Astrocyte of the hippocampus (primary cell): ENCODE measurements around the gene GASK1A.

Experiments
- DNase-seq: peaks from one replicate; pipeline ENCODE4 v3.0.0; 2011; ENCODE audit warnings: low read depth, low spot score

GASK1A gene

DNA sequence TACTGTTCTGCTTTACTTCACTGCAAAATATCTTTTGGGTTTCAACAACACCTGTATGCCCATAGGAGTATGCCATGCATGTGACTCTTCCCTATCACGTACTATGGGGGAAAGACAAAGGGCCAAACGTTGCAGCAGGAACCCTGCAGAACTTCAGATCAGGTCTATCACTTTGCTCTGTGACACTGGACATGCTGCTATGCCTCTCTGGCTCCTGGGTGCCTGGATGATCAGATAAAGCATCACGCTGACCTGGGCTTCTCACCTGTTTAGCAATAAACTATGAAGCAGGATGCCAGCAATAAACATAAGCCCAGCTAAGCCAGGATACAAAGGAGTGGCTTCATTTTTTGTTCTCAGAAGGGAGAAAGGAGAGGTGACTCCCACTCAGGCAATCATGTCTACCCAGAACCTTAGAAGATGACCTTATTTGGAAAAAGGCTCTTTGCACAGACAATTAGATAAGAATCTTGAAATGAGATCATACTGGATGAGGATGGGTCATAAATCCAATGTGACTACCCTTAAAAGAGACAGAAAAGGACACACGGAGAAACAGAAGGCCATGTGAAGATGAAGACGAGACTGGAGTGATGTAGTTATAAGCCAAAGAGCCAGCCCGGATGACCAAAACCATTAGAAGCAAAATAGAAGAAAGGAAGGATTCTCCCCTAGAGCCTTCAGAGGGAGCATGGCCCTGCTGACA is 107.5 kb downstream of the GASK1A start:
- no peak for DNase-seq

DNA sequence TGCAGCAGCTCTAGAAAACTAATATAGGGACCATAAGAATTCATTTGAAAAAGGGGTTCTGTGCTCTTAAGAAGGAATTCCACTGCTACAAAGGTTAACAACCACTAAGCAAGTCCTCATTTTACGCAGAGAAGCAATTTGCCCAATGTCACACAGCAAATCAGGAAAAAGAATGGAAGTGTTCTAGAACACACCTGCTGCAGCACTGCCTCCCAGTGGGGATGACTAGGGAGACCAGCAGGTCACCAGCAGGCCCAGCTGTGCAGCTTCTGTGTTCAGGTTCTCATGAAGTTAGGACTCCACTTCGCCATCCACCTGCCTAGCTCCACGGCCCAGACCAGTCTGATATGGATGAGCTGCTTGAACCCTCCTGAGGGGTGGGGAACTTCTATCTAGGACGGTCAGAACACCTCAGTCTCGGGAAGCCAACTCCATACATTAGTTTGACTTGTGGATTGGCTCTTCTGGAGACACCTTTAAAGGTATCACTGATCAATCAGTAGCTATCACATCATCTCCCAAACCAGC is 108.2 kb downstream of the GASK1A start:
- DNase-seq: no peak

DNA sequence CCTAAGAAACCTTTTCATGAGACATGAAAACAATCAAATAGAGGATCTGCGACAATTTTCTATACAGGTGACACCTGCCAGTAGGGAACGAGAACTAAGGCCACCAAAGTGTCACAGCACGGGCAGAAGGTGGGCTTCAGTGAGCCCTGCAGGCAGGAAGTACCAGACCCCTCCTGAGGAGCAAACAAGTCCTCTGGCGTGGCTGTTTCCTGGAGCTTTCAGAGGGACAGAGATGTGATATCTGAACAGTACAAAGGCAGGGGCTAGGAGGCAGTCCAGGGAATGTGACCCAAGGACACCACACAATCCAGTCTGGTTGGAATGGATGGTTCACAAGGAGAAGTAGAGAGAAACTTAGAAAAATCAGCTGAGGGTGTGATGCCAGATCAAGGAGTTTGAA is 110.0 kb downstream of the GASK1A start:
- no peak for DNase-seq

DNA sequence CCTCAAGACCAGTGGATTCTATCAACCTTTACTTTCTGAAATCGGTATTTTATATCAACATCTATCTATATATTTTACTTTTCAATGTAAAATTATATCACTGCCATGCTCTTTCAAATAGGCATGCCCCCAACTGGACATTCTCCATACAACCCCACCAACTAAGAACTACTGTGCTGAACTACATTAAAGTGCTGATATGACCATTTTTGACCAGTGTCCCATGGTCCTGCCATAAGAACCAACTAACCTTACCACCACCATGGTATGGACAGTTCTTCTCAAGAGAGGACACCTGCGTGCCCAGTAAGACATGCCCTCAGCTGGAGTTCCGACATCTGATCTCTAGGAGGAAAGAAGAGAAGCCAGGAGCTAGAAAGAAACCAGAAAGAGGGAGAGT is 111.1 kb downstream of the GASK1A start:
- DNase-seq: no peak

DNA sequence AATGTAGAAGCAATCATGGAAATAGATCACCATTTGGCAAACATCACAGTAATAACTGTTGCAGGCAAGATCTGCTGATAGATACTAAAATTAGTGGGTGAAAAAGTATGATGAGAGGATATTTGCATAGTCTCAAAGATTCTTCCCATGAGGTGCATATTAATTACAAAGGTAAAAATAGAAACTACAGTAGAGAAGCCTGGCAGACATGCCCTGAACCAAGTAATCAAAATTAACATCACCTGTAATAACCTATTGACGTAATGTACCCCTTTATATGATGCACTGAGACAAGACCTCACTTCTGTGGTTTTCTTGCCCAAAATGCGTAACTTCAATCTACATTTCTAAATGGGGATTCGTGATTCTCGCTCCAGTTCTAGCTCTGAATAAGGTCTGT is 112.4 kb downstream of the GASK1A start:
- DNase-seq: no peak

DNA sequence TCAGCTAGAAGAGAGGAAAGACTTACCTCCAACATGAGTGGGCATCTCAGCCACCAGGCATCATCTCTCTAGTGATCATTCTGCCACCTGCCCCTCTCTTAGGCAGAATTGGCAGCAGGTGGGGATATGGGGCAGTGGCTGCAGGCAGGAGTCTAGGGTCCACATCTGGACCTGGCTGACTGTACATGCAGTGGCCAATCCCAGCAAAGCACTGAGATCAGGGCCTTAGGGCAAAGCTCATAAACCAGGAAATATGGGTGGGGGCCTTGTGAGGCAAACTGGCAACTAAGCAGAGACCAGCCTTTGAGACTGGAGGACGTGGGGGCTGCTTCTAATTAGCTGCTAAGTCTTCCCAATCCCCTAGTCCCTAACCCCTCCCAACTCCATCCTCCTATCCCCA is 113.9 kb downstream of the GASK1A start:
- no peak for DNase-seq

DNA sequence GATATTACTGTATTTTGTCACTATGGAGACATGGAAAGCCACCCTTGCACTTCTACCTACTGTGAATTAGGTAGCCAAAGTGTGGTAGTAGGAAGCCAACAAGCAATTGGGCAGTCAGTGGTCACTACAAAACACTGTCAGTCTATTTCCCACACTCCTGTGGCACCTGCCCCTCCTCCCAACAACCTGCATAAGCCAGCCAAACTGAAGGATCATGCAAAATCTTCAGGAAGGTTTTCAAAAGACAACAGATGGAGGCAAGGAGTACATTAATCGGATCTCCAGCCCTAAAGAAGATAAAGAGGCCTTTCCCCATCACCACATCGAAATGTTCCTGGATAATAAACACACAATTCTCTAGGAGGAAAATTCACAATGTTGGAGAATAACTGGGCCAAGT is 114.9 kb downstream of the GASK1A start:
- DNase-seq: no peak

DNA sequence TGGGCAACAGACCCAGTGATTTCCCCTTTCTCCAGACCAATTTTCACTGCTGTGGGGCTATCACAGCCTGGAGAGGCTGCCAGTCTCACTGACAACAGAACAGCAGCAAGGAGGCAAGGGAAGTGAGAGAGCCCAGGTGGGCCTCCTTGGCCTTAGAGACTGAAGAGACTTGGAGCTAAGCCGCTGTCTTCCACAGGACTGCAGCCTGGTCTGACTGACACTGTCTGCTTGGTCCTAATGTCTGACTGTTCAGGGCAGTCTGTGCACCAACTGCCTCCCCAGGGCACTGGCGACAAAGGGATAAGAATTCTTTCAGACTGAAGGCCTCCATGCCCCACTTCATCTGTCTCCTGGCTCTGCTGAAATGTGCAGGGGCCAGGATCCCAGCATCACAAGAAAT is 115.3 kb downstream of the GASK1A start:
- DNase-seq: no peak

DNA sequence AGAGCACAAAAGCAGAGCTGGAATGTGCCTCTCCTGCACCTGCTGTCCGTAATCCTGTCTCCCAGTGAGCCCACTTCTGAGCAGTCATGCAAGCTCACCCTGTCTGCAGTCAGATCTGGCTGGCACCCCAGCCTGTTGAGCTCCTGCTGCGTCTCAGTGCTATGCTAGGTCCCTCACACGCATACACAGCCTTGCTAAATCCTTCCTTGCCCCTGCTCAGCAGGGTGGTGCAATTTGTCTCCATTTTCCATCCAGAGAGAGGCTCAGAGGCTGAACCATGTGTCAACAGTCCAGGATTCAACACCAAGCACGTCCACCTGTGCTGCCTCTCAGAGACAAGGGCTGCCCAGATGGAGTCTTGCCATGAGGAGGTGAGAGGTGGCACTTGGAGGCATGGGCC is 115.7 kb downstream of the GASK1A start:
- no peak for DNase-seq

DNA sequence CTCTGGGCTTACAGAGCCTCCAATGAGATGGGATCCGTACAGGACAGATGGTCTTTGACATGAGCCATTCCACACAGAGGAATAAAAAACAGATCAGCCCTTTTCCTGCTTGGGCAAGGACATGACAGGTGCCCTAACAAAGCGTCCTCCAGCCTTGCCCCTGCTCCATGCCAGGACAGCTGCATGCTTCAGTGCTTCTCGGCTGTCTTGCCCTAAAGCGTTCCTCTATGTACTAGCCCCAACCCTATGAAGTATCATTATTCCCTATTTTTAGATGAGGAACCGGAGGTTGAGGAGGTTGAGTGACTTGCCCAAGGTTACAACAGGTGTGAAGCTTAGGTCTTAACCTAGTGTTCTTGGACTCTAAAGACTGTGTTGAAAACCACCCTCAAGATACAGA is 116.3 kb downstream of the GASK1A start:
- no peak for DNase-seq

DNA sequence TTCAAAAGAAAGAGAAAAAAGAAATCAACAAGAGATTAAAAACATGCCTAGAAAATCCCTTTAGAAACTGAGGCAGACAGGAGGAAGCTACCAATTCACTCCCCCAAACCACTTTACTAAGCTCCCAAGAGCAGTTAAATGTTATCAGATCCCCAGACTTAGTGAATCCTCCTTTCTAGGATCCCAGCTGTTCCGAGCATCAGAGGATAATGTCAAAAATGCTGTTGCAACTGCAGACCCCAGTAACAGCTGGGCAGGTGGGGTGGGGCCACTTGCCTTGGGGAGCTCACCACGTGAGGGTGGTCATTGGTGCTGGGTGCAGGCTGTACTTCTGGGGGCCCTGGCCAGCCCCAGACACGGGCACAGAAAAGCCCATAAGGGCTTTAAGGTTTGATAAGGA is 117.7 kb downstream of the GASK1A start:
- DNase-seq: no peak

DNA sequence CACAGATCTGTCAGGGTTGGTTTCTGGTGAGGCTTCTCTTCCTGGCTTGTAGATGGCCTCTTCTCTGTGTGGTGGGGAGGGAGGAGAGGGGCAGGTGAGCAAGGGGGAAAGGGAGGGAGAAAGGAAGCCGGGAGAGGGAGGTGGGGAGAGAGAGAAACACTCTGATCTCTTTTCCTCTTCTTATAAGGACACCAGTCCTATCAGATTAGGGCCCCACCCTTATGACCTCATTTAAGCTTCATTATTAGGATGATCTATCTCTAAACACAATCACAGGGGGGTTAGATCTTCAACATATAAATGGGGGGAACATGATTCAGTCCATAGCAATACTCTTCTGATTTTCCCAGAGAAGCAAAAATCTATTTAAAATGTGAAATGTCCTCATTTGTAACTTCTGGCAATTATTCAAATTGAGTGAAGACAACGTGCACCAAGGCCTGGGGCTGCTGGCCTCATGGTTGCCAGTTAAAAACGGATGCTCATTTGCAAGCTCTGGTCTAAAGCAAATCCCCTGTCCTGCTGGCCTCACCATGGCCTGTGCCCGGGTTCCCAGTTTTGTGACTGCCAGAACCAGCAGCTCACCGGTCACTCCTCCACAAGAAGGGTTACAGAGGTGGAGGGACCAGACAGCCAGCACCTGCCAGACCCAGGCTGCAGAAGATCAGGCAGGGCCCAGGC is 118.4 kb downstream of the GASK1A start:
- no peak for DNase-seq

DNA sequence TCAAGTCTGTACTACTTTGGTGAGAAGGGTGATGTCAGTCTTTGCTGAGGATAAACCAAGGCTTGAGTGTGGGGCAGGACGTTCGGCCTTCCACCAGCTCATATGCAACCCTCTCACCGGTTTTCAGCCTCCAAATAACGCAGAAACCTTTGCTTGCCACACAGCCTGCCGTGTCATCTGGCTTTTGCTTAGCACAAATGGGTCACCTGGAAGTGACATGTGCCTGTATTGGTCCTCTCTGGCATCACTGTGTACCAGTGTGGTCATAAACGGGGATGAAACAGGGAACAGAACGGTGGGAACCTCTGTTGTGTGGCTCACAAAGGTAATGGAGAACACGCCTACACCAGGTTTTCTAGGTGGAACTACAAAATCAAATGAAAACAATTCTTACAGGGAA is 119.7 kb downstream of the GASK1A start:
- DNase-seq: no peak

DNA sequence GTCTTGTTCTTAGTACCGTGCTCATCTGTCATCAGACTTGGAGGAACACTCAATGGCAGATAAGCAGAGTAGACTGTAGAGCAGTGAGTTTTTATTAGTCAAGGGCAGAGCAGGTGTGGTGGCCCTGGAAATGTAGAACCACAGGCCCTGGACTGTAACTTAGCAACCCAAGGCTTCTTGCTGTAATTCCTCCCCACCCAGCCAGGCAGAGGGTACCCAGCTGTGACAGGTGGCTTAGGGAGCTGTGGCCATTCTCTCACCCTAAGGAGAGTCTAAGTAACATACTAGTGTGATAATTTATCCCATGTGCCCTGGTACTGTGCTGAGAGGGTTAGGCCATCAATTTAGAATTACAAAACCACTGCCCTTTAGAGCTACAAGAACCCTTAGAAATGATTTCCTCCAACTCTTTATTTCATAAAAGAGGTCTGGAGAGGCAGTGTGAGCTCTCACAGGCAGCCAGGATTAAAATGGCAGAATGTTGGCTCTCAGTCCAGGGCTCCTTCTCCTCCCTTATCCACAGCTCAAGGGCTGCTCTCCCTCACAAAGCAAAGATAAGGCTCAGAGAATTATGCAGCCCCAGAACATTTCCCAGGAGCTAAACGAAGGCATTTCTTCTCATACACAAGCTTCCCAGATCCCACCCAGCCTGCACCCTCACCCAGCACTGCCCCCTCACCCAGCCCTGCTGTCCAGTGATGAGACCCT is 123.8 kb downstream of the GASK1A start:
- no peak for DNase-seq

DNA sequence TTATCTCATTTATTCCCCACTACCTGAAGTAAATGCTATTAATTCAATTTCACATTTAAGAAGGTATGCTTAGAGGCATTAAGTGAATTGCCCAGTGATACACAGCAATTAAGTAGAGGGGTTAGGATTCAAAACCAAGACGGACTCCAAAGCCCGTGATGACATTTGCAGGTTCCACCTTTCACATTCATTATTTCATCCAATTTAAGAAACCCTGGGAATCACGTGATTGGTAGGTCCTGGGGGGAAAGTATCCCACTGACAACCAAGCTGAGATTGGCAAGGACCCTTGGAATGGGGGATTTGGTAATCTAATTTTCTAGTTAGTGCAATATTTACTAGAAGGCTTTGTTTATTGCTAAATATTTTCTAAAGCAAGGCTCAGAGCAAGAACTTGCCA is 124.9 kb downstream of the GASK1A start:
- DNase-seq: no peak

DNA sequence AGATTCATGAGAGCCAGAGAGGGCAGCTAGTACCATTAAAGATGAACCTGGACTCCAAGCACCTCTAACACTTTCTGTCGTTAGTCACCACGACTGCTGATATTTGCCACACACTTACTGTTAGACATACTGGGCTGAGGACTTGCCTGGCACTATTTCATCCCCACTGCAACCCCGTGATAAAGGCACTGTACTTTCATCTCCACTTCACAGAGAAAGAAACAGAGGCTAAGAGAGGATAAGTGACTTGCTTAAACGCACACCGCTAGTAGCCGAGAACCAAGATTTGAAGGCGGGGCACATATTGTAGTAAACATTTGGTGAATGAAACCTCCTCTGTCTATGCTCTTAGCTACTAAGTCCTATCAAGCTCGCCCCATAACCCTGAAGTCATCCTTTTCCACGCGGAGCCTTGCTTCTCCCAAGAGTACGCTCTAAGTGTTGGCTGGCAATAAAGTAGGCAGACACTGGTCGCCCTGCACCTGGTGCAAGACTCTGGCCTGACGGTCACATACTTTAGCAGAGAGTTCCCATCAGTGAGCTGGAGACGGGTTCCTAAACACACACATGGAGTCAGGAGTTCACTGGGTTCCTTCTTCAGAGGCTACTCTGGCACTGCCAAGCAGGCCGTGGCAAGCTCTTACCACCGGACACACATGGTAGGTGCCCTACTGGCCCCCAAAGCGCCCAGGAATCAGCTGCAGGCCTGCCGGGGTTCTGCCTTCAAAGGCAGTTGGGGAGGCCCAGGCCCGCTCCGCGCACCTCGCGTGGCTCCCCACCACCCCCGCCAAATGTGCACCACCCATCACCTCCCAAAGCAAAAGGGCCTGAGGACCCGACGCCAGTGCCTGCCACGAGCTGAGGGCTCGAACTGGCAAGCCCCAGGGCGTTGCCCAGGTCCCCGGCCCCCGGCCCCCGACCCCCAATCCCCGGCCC is 125.8 kb downstream of the GASK1A start:
- peak; percentile 19 for DNase-seq

DNA sequence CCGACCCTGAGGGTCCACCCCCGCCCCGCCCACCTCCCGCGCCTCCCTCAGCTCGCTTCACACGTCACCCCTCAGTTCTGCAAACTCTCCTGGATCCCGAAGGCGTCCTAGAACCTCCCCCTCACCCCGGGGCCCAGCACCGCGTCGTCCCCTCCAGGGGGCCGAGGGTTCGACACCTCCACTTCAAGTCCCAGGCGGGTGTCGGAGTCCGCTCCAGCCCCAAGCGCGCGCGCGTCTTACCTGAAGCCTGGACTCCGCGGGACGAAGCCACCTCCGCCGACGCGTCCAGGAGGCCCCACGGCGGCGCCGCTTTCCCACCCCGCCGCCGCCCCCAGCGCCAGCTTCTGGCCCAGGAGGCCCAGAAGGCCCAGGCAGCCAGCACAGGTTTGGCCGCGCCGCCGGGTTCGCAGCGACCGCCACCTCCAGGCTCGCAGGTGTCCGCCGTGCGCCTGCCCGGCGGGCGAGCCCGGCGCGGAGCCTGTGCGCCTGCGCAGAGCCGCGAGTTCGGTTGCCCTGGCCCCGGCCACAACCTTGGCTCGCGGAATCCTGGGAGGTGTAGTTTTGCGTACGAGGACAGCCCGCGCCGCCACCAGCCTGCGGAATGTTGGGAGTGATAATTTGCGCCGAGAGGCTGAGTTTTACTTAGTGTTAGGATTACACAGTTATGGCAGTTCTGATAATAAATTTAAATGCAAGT is 126.6 kb downstream of the GASK1A start, which contains the start of gene POMGNT2:
TSS of gene POMGNT2 (minus strand) at position 484 of the 697 bp plus-strand sequence. CDS start 24,648 bp downstream, outside the sequence.
- DNase-seq: peak; percentile 96

DNA sequence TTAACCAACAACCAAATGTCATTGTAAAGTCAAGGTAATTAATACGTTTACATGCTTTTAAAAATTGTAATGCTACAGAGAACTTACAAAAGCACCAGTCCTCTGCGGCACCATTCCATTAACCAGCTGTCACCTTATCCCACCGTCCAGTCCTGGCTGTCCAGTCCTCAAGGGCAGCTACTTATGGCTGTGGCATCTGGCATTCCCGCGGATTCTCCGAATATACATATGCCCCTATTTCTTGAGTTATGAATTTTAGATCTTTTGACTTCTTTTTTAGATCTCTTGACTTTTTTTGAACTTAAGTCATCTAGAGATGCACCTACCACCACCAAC is 127.2 kb downstream of the GASK1A start:
- no peak for DNase-seq
